Dendritic cell treated with granulocyte-macrophage colony-stimulating factor and Interleukin-4, amounts not matched to agents 40 ng/mL and 50 ng/mL, for 4 days (primary cell): ENCODE results near the gene PROSER3.

ENCODE experiments used
- H3K27ac Mint-ChIP-seq: one replicate; pipeline ENCODE4 v1.8.0; 2022; ENCODE audit warnings: mild to moderate bottlenecking, mixed read lengths
- H3K27me3 Mint-ChIP-seq: one replicate; pipeline ENCODE4 v1.8.0; 2022; ENCODE audit warnings: mild to moderate bottlenecking, mixed read lengths
- H3K36me3 Mint-ChIP-seq: one replicate; pipeline ENCODE4 v1.8.0; 2022; ENCODE audit warnings: low read depth, mixed read lengths
- H3K4me1 Mint-ChIP-seq: one replicate; pipeline ENCODE4 v1.8.0; 2022; ENCODE audit warnings: low read depth, mixed read lengths
- H3K4me3 Mint-ChIP-seq: one replicate; pipeline ENCODE4 v1.8.0; 2022; ENCODE audit warnings: mild to moderate bottlenecking, moderate library complexity, mixed read lengths
- H3K9me3 Mint-ChIP-seq: one replicate; pipeline ENCODE4 v1.8.0; 2022; ENCODE audit warnings: mixed read lengths
- intact Hi-C: fragments of 100-400 bp; cut with micrococcal nuclease; formaldehyde crosslinking; loops from one replicate; pipeline ENCODE4 v1.15.0; 2022

Gene PROSER3

DNA sequence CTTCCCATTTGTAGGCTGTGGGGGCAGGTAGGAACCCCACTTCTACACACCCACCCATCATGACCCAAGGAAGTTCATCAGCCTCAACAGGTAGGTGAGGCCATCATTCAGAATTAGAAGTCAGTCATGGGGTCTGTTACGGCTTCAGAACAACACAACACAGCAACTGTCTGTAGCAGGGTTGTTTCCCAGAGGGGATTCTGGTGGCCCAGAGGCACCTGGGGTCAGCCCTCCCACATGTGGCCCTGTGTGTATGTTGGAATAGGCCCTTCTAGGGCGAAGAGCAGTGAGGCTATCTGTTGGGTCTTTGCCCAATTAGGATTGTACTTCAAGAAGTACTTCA is 19.1 kb upstream of the PROSER3 start:
- H3K4me1 Mint-ChIP-seq = peaks cover 56% of the 10 kb centered on the region
- intact Hi-C loops = no loop called here
- peaks cover 92% of the 10 kb centered on the region for H3K36me3 Mint-ChIP-seq
- no peaks in the 10 kb centered on the region for H3K9me3 Mint-ChIP-seq
- H3K27ac Mint-ChIP-seq = no peak overlapping the region
- no peak overlapping the region for H3K4me3 Mint-ChIP-seq
- no peaks in the 10 kb centered on the region for H3K27me3 Mint-ChIP-seq

- Mint-ChIP-seq H3K4me1 (peaks cover 58% of the 10 kb centered on the region), H3K27ac (peak overlapping the region; percentile 99), H3K4me3 (peak overlapping the region; percentile 86), H3K36me3 (peaks cover 91% of the 10 kb centered on the region), H3K9me3 (no peaks in the 10 kb centered on the region), H3K27me3 (no peaks in the 10 kb centered on the region)
- intact Hi-C loops = loop anchor here (10.0 kb wide), 2 partner anchors 95 to 165 kb away; partner anchors contain the start of genes COX6B1, ETV2, HCST and NFKBID
Measured at GRCh38 chr19:35739275-35740107, 18.5 kb upstream of the PROSER3 start.

DNA sequence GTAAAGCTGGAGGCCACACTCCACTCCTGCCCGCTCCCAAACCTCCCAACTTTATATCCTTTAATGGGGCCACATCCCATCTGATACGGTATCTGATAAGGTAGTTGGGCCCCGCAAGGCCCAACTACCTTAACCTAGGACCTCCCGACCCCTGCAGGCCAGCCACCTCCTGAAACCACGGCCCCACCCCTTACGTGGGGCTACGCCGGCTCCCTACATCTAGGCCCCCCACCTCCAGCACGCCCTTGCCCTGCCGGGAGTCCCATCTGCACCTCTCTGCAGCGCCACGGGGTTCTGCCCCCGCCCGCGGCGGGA is 17.9 kb upstream of the PROSER3 start:
- H3K4me1 Mint-ChIP-seq = peaks cover 60% of the 10 kb centered on the region
- no peaks in the 10 kb centered on the region for H3K27me3 Mint-ChIP-seq
- H3K27ac Mint-ChIP-seq = peak overlapping the region; percentile 99

GRCh38 chr19:35740423-35741202 is 17.4 kb upstream of the PROSER3 start:
- H3K27ac Mint-ChIP-seq = peak overlapping the region; percentile 99
- H3K9me3 Mint-ChIP-seq = no peaks in the 10 kb centered on the region
- intact Hi-C loops = loop anchor here (10.0 kb wide), 2 partner anchors 96 to 164 kb away; partner anchors contain the start of genes COX6B1, ETV2, HCST and NFKBID
- H3K4me3 Mint-ChIP-seq = peak overlapping the region; percentile 86
- H3K4me1 Mint-ChIP-seq = peaks cover 61% of the 10 kb centered on the region
- H3K27me3 Mint-ChIP-seq = no peaks in the 10 kb centered on the region
- peaks cover 91% of the 10 kb centered on the region for H3K36me3 Mint-ChIP-seq

More for the DNA sequence above, 17.9 kb upstream of the PROSER3 start:
- intact Hi-C loops = loop anchor here (10.0 kb wide), 2 partner anchors 95 to 165 kb away; partner anchors contain the start of genes COX6B1, ETV2, HCST and NFKBID
- Mint-ChIP-seq H3K9me3 (no peaks in the 10 kb centered on the region), H3K36me3 (peaks cover 91% of the 10 kb centered on the region), H3K4me3 (peak overlapping the region; percentile 86)

GRCh38 chr19:35741203-35741515 is 16.8 kb upstream of the PROSER3 start:
- Mint-ChIP-seq H3K27ac (peak overlapping the region; percentile 99), H3K4me3 (peak overlapping the region; percentile 93), H3K9me3 (no peaks in the 10 kb centered on the region), H3K4me1 (peaks cover 66% of the 10 kb centered on the region), H3K36me3 (peaks cover 91% of the 10 kb centered on the region), H3K27me3 (no peaks in the 10 kb centered on the region)
- intact Hi-C loops = loop anchor here (10.0 kb wide), 2 partner anchors 96 to 164 kb away; partner anchors contain the start of genes COX6B1, ETV2, HCST and NFKBID

DNA sequence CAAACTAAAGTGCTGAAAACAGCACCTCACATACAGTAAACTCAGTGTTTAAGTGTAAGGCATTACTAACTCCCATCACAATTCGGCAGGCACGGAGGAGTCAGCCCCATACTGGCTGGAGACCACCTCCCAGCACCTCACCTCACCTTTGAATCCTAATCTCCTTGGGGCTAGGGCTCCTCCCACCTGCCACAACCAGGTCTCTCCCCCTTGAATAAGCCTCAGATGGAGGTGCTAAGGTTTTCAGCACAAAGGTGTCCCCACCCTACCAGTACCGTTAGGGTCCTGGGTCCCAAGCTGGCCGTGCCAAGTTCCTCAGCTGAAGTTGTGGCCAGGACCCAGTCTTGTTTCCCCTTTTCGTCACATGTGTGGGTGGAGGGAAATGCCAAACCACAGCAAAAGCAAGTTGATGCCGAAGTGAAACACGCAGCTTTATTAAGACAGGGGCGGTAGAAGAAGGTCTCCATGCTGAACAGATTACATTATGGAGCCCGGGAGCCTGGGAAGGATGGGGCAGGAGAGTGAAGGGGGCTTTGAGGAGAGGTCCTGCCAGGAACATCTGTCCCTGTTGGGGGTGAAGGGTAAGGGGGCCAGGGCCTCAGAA is 15.8 kb upstream of the PROSER3 start, which contains the start of gene IGFLR1:
Gene IGFLR1 (minus strand): TSS at position 332 of the 604 bp plus-strand sequence. CDS start 1,272 bp downstream, outside the sequence.
- Mint-ChIP-seq H3K36me3 (peaks cover 91% of the 10 kb centered on the region), H3K9me3 (no peaks in the 10 kb centered on the region), H3K4me1 (peaks cover 71% of the 10 kb centered on the region), H3K27me3 (no peaks in the 10 kb centered on the region), H3K4me3 (peak within 1 kb of the TSS; percentile 93), H3K27ac (peak within 1 kb of the TSS; percentile 99)
- intact Hi-C loops = loop anchor here (10.0 kb wide), 2 partner anchors 97 to 163 kb away; partner anchors contain the start of genes COX6B1, ETV2, HCST and NFKBID

DNA sequence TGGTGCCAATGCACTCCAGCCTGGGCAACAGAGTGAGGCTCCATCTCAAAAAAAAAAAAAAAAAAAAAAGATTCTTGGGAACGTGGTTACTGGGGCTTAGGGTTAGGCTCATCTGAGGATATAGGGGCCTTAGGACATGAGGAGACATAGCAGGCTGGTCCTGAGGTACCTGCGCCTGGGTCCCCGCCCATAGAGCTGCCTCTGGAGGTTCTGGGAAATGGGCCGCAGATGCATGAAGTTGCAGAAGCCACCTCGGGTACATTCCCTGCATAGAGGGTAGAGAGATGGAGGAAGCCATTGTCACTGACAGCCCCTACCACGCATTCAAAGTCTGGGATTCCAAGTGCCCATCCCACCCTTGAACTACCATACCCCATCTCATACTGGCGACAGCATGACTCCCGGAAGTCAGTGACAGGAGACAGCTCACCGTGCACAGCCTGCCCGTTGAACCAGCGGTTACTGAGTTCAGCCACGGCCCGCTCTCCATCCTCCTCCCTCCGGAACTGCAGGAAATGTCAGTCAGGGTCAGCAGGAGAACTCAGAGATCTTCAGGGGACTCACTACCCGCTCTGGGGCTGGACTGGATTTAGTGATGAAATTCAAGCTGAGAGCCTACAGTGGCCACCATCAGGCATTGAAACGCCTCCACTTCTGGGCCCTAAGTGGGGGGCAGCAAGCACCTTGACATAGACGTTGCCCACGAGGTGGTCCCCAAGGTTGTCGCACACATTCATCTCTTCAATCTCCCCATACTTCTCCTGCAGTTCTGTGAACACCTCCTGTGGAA is 14.1 kb upstream of the PROSER3 start:
- intact Hi-C loops = loop anchor here (10.0 kb wide), 2 partner anchors 99 to 161 kb away; partner anchors contain the start of genes COX6B1, ETV2, HCST and NFKBID
- Mint-ChIP-seq H3K27me3 (no peaks in the 10 kb centered on the region), H3K4me1 (peaks cover 71% of the 10 kb centered on the region), H3K27ac (peak overlapping the region; percentile 99), H3K4me3 (peak overlapping the region; percentile 97), H3K9me3 (no peaks in the 10 kb centered on the region), H3K36me3 (peaks cover 82% of the 10 kb centered on the region)

GRCh38 chr19:35744430-35745327 is 13.3 kb upstream of the PROSER3 start:
- no peaks in the 10 kb centered on the region for H3K9me3 Mint-ChIP-seq

DNA sequence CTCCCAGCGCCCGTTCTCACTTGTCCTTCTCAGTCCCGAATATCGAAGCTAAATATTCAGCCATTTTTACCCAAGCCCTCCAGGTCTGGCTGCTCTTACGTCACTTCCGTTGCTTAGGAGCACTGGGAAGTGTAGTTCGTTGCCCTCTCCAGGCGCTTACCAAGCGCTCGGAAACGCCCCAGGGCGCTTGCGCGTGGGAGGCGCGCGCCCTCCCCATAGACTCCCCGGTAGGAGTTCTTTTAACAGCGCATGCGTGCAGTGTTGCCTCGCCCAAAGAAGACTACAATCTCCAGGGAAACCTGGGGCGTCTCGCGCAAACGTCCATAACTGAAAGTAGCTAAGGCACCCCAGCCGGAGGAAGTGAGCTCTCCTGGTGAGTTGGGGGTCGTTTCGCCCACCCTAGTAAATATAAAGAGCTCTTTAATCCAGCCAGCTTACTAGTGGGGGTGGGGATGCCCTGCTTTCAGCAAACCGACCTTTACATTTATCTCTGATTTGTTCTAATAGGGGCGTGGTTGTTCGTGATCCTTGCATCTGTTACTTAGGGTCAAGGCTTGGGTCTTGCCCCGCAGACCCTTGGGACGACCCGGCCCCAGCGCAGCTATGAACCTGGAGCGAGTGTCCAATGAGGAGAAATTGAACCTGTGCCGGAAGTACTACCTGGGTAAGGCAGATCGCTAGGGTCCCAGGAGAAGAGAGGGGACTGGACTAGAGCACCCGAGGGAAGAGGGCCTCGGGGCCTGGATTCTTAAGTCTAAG is 12.5 kb upstream of the PROSER3 start, which contains the start of the genes PSENEN and U2AF1L4:
Gene PSENEN (plus strand): TSS at position 324 of the 759 bp plus-strand sequence. CDS start 280 bp downstream, at position 604.
Gene U2AF1L4 (minus strand): TSS at position 91 of the 759 bp plus-strand sequence. CDS start 27 bp downstream, at position 64.
- peak within 1 kb of the TSS; percentile 97 for H3K4me3 Mint-ChIP-seq
- intact Hi-C loops = loop anchor here (5.0 to 10.0 kb wide), 3 partner anchors 101 to 307 kb away; partner anchors contain the start of genes COX6B1, ETV2, HCST and NFKBID
- peaks cover 76% of the 10 kb centered on the region for H3K36me3 Mint-ChIP-seq
- no peaks in the 10 kb centered on the region for H3K9me3 Mint-ChIP-seq
- H3K27ac Mint-ChIP-seq = peak within 1 kb of the TSS; percentile 99
- peaks cover 73% of the 10 kb centered on the region for H3K4me1 Mint-ChIP-seq
- no peaks in the 10 kb centered on the region for H3K27me3 Mint-ChIP-seq

More at GRCh38 chr19:35744430-35745327, 13.3 kb upstream of the PROSER3 start:
- peak overlapping the region; percentile 97 for H3K4me3 Mint-ChIP-seq
- no peaks in the 10 kb centered on the region for H3K27me3 Mint-ChIP-seq
- intact Hi-C loops = loop anchor here (5.0 to 10.0 kb wide), 3 partner anchors 100 to 308 kb away; partner anchors contain the start of genes COX6B1, ETV2, HCST and NFKBID
- H3K36me3 Mint-ChIP-seq = peaks cover 77% of the 10 kb centered on the region
- peak overlapping the region; percentile 99 for H3K27ac Mint-ChIP-seq
- H3K4me1 Mint-ChIP-seq = peaks cover 73% of the 10 kb centered on the region

GRCh38 chr19:35746087-35746462 is 11.9 kb upstream of the PROSER3 start:
- Mint-ChIP-seq H3K4me3 (peak overlapping the region; percentile 97), H3K9me3 (no peaks in the 10 kb centered on the region), H3K27me3 (no peaks in the 10 kb centered on the region), H3K36me3 (peaks cover 70% of the 10 kb centered on the region), H3K4me1 (peaks cover 70% of the 10 kb centered on the region), H3K27ac (peak overlapping the region; percentile 99)
- intact Hi-C loops = loop anchor here (5.0 to 10.0 kb wide), 3 partner anchors 101 to 306 kb away; partner anchors contain the start of genes COX6B1, ETV2, HCST and NFKBID

GRCh38 chr19:35746531-35746930 is 11.4 kb upstream of the PROSER3 start:
- H3K27me3 Mint-ChIP-seq = no peaks in the 10 kb centered on the region
- no peaks in the 10 kb centered on the region for H3K9me3 Mint-ChIP-seq
- intact Hi-C loops = loop anchor here (5.0 to 10.0 kb wide), 3 partner anchors 102 to 306 kb away; partner anchors contain the start of genes COX6B1, ETV2, HCST and NFKBID
- peaks cover 70% of the 10 kb centered on the region for H3K4me1 Mint-ChIP-seq
- H3K4me3 Mint-ChIP-seq = peak overlapping the region; percentile 97
- peaks cover 69% of the 10 kb centered on the region for H3K36me3 Mint-ChIP-seq
- peak overlapping the region; percentile 99 for H3K27ac Mint-ChIP-seq
